ENCODE results near the gene CCDC167. TPM values are rescaled to one million over a fixed set of nuclear protein-coding genes. Genes with fewer than 3 reads are reported as not detected.

CCDC167 gene
- total RNA-seq, 2 experiments from 2014 or later = 7.3 to 8.0 TPM

DNA sequence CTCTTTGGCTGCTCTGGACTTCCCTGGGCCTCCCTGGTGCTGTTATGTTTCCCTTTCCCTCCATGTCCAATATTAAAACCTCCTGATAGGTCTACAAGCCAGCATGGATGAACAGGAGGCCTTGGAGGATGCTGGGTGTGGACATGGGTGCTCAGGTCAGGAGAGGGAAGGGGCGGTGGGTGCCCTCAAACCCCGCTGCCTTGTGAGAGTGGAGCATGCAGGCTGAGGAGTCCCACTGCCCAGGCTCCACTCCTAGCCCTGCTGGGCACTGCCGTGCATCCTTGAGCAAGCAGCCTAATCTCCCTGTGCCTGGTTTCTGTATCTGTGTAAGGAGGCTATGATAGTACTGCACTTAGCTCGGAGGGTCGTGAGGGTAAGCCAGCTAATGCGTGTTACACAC lies 18.4 kb upstream of the CCDC167 start:
- Histone ChIP-seq H3K4me1 (ENCODE audit: insufficient read depth, low read length) (peaks cover 90% of the 10 kb centered on the region), H3K9me3 (ENCODE audit: control insufficient read depth in 1 of 2, insufficient read depth in 1 of 2, low read length in 2 of 2) (no peaks in the 10 kb centered on the region), H3K4me3 (ENCODE audit: low read length) (peak overlapping the region; percentile 64), H3K27ac (ENCODE audit: low read depth in 1 of 2, low read length in 2 of 2) (peak overlapping the region; percentile 93 to 100), H3K27me3 (ENCODE audit: control insufficient read depth in 1 of 2, insufficient read depth in 2 of 2, low read length in 2 of 2) (no peaks in the 10 kb centered on the region), H3K36me3 (ENCODE audit: insufficient read depth, low read length) (peaks cover 4% of the 10 kb centered on the region)
- H3K4me3 Mint-ChIP-seq = peak overlapping the region; percentile 83
- peaks cover 82% of the 10 kb centered on the region for H3K4me1 Mint-ChIP-seq (ENCODE audit: low read depth)
- peak overlapping the region; percentile 97 for H3K27ac Mint-ChIP-seq
- intact Hi-C loops (cut with DNase I, micrococcal nuclease) = loop anchor here (5.0 kb wide), 4 partner anchors 36 to 1791 kb away; no protein-coding TSS in a partner anchor
- ChIA-PET POLR2A (interaction anchor here (0.6 to 7.2 kb wide), 9 partner anchors 13 to 1886 kb away, joined by 3 to 330 read pairs (median 9); partner anchors contain the start of genes CCDC167 and CMTR1), CTCF (interaction anchor here (0.8 to 6.6 kb wide), 3 partner anchors 14 to 30 kb away, joined by 3 to 101 read pairs (median 18); partner anchors contain the start of gene CCDC167)
- no peaks in the 10 kb centered on the region for H3K27me3 Mint-ChIP-seq
- H3K36me3 Mint-ChIP-seq (ENCODE audit: low read depth) = peaks cover 31% of the 10 kb centered on the region
- TF ChIP-seq, protein P1, sequence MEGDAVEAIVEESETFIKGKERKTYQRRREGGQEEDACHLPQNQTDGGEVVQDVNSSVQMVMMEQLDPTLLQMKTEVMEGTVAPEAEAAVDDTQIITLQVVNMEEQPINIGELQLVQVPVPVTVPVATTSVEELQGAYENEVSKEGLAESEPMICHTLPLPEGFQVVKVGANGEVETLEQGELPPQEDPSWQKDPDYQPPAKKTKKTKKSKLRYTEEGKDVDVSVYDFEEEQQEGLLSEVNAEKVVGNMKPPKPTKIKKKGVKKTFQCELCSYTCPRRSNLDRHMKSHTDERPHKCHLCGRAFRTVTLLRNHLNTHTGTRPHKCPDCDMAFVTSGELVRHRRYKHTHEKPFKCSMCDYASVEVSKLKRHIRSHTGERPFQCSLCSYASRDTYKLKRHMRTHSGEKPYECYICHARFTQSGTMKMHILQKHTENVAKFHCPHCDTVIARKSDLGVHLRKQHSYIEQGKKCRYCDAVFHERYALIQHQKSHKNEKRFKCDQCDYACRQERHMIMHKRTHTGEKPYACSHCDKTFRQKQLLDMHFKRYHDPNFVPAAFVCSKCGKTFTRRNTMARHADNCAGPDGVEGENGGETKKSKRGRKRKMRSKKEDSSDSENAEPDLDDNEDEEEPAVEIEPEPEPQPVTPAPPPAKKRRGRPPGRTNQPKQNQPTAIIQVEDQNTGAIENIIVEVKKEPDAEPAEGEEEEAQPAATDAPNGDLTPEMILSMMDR (IDR thresholded peaks at IDR 0.05) = no peak
- peak in 1 of 14 experiments; percentile 33 for DNase-seq
- H3K9me3 Mint-ChIP-seq = no peaks in the 10 kb centered on the region
- no peak for ATAC-seq (ENCODE audit: poor library complexity)

DNA sequence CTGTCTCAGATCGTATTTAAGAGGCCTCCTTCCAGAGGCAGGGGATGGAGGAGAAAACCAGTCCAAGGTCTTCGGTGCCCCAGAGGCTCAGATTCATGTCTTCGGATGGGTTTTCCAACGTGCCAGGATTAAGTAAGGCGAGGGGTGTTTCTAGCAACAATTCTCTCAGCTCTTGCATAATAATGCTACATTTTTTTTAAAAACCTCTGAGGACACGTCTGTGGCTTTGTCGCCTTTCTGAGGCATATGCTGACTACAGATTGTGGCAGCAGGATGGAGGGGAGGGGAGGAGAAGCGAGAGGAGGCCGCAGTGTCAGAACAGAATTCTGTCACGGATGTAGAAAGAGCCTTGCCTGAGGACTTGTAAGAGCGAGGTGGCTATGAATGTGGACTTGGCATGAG lies 17.7 kb upstream of the CCDC167 start:
- intact Hi-C loops (cut with DNase I, micrococcal nuclease) = loop anchor here (1.0 to 5.0 kb wide), 8 partner anchors 15 to 1790 kb away; partner anchors contain the start of gene CMTR1 (in 1 of the 2)
- peaks cover 4% of the 10 kb centered on the region for H3K36me3 ChIP-seq (ENCODE audit: insufficient read depth, low read length)
- no peaks in the 10 kb centered on the region for H3K9me3 ChIP-seq (ENCODE audit: control insufficient read depth in 1 of 2, insufficient read depth in 1 of 2, low read length in 2 of 2)
- H3K27me3 Mint-ChIP-seq = no peaks in the 10 kb centered on the region
- ChIA-PET CTCF (interaction anchor here (0.8 to 6.6 kb wide), 7 partner anchors 14 to 85 kb away, joined by 3 to 101 read pairs (median 5); partner anchors contain the start of genes CCDC167 and CMTR1), POLR2A (interaction anchor here (0.6 to 7.2 kb wide), 22 partner anchors 8 to 1186 kb away, joined by 3 to 330 read pairs (median 8); partner anchors contain the start of genes BTBD9, CCDC167, CMTR1 and ZFAND3)
- H3K27ac ChIP-seq (ENCODE audit: low read depth in 1 of 2, low read length in 2 of 2) = peak overlapping the region; percentile 93 to 100
- H3K27ac Mint-ChIP-seq = peak overlapping the region; percentile 97
- H3K4me3 Mint-ChIP-seq = peak overlapping the region; percentile 83
- H3K4me3 ChIP-seq (ENCODE audit: low read length) = peak overlapping the region; percentile 64
- no peaks in the 10 kb centered on the region for H3K9me3 Mint-ChIP-seq
- H3K4me1 Mint-ChIP-seq (ENCODE audit: low read depth) = peaks cover 83% of the 10 kb centered on the region
- ATAC-seq (ENCODE audit: poor library complexity) (peak; percentile 62), DNase-seq (peak; percentile 60 to 94 (median 72))
- TF ChIP-seq, protein P1 (IDR thresholded peaks at IDR 0.05) = no peak
- no peaks in the 10 kb centered on the region for H3K27me3 ChIP-seq (ENCODE audit: control insufficient read depth in 1 of 2, insufficient read depth in 2 of 2, low read length in 2 of 2)
- peaks cover 27% of the 10 kb centered on the region for H3K36me3 Mint-ChIP-seq (ENCODE audit: low read depth)
- peaks cover 93% of the 10 kb centered on the region for H3K4me1 ChIP-seq (ENCODE audit: insufficient read depth, low read length)

DNA sequence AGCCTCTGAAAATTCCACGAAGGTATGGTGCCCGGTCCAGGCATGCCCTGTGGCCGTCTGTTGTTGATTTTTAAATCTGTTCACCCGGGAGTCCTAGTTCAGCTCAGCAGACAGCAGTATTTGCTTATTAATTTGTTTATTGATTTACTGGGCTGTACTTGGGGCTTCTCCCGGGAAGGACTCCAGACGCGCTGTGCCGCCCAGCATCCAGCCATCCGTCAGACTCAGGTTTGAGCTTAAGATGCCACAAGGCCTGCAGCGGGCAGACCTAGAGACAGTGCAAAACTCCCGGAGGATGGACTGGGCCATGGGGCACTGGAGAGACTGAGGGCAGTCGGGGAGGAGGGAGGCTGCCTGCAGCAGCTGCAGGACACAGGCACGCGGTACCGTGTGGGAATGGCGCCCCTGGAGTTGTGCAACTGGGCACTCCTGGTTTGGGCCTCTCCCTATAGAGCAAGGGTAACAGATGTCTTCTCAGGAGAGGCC lies 17.3 kb upstream of the CCDC167 start:
- Mint-ChIP-seq H3K9me3 (no peaks in the 10 kb centered on the region), H3K4me1 (ENCODE audit: low read depth) (peaks cover 80% of the 10 kb centered on the region), H3K4me3 (peak overlapping the region; percentile 83), H3K27me3 (no peaks in the 10 kb centered on the region), H3K27ac (peak overlapping the region; percentile 97), H3K36me3 (ENCODE audit: low read depth) (peaks cover 24% of the 10 kb centered on the region)
- DNase-seq (peak in 4 of 14 experiments; percentile 17 to 42 (median 22)), ATAC-seq (ENCODE audit: poor library complexity) (peak; percentile 7)
- H3K9me3 ChIP-seq (ENCODE audit: control insufficient read depth in 1 of 2, insufficient read depth in 1 of 2, low read length in 2 of 2) = no peaks in the 10 kb centered on the region
- peaks cover 94% of the 10 kb centered on the region for H3K4me1 ChIP-seq (ENCODE audit: insufficient read depth, low read length)
- H3K27me3 ChIP-seq (ENCODE audit: control insufficient read depth in 1 of 2, insufficient read depth in 2 of 2, low read length in 2 of 2) = no peaks in the 10 kb centered on the region
- ChIA-PET CTCF (interaction anchor here (1.0 to 6.6 kb wide), 10 partner anchors 13 to 84 kb away, joined by 3 to 101 read pairs (median 5); partner anchors contain the start of genes CCDC167 and CMTR1), POLR2A (interaction anchor here (0.8 to 7.2 kb wide), 27 partner anchors 8 to 1123 kb away, joined by 3 to 330 read pairs (median 5); partner anchors contain the start of genes BTBD9, CCDC167, CMTR1 and ZFAND3)
- peak overlapping the region; percentile 64 for H3K4me3 ChIP-seq (ENCODE audit: low read length)
- intact Hi-C loops (cut with DNase I, micrococcal nuclease) = loop anchor here (1.0 to 5.0 kb wide), 9 partner anchors 15 to 1790 kb away; partner anchors contain the start of gene CMTR1 (in 1 of the 2)
- TF ChIP-seq, protein P1 (IDR thresholded peaks at IDR 0.05) = no peak
- peaks cover 4% of the 10 kb centered on the region for H3K36me3 ChIP-seq (ENCODE audit: insufficient read depth, low read length)
- peak overlapping the region; percentile 93 to 100 for H3K27ac ChIP-seq (ENCODE audit: low read depth in 1 of 2, low read length in 2 of 2)
